Smooth muscle cell (in vitro differentiated cells): ENCODE measurements around the gene TRAF6. TPM values are rescaled to one million over a fixed set of nuclear protein-coding genes. Genes with fewer than 3 reads are reported as not detected.

Source experiments
- DNase-seq: peaks from one replicate; lab custom pipeline; 2025; ENCODE audit not compliant: unreplicated experiment; lab: John Stamatoyannopoulos, UW
- H2AFZ ChIP-seq: fragments of 200-600 bp; sonication (generic); 2 replicates; pipeline ENCODE4 v1.6.0; 2016; ENCODE audit warnings: antibody characterized with exemption, low read depth, mild to moderate bottlenecking
- H3F3A ChIP-seq: fragments of 200-600 bp; sonication (generic); 2 replicates; pipeline ENCODE4 v1.6.0; 2017; ENCODE audit warnings: antibody characterized with exemption, low read depth
- H3K27ac ChIP-seq: fragments of 200-600 bp; sonication (generic); 2 replicates; pipeline ENCODE4 v1.5.1; 2016; ENCODE audit warnings: low read depth, mild to moderate bottlenecking
- H3K27me3 ChIP-seq: fragments of 200-600 bp; sonication (generic); 2 replicates; pipeline ENCODE4 v1.6.1; 2016; ENCODE audit warnings: low read depth, mild to moderate bottlenecking
- H3K36me3 ChIP-seq: fragments of 200-600 bp; sonication (generic); 2 replicates; pipeline ENCODE4 v1.5.1; 2016; ENCODE audit warnings: low read depth
- H3K4me1 ChIP-seq: fragments of 200-600 bp; sonication (generic); 2 replicates; pipeline ENCODE4 v1.5.1; 2016; ENCODE audit warnings: low read depth
- H3K4me2 ChIP-seq: fragments of 200-600 bp; sonication (generic); 2 replicates; pipeline ENCODE4 v1.6.0; 2016; ENCODE audit warnings: mild to moderate bottlenecking
- H3K4me3 ChIP-seq: fragments of 200-600 bp; sonication (generic); 2 replicates; pipeline ENCODE4 v1.5.1; 2016; ENCODE audit warnings: mild to moderate bottlenecking
- H3K79me2 ChIP-seq: fragments of 200-600 bp; sonication (generic); 2 replicates; pipeline ENCODE4 v1.6.0; 2016; ENCODE audit warnings: low read depth, mild to moderate bottlenecking
- H3K9ac ChIP-seq: fragments of 200-600 bp; sonication (generic); 2 replicates; pipeline ENCODE4 v1.6.0; 2016; ENCODE audit warnings: low read depth
- H3K9me3 ChIP-seq: fragments of 200-600 bp; sonication (generic); replicated peaks from 2 replicates; pipeline ENCODE4 v1.5.1; 2016; ENCODE audit warnings: low read depth
- H4K20me1 ChIP-seq: fragments of 200-600 bp; sonication (generic); 2 replicates; pipeline ENCODE4 v1.6.0; 2016; ENCODE audit warnings: low read depth
- WGBS: methylation state at CpG from one replicate; pipeline ENCODE4 v1.1.7; 2016; ENCODE audit warnings: low lambda C conversion rate; 5-methylcytosine and 5-hydroxymethylcytosine counted together
- polyA plus RNA-seq: library from polyadenylated mRNA; unstranded; fragments of >200 nt; fragmentation: Nextera tagmentation; extraction: Ambion mirVana; gene quantifications from 2 replicates; pipeline ENCODE4 v1.2.1, GENCODE V29; 2016
- small RNA-seq: library from RNA; depleted of rRNA; stranded (forward); fragments of <200 nt; gene quantifications from one replicate; pipeline ENCODE3, GENCODE V24; 2014
- total RNA-seq: library from RNA; depleted of rRNA; stranded (reverse); fragments of >200 nt; gene quantifications from 2 replicates; pipeline ENCODE4 v1.2.3, GENCODE V29; 2014
- TF ChIP-seq, protein P1 (sequence below): fragments of 200-600 bp; sonication (generic); IDR thresholded peaks from 2 replicates; pipeline ENCODE4 v1.5.1; 2017; ENCODE audit warnings: borderline replicate concordance, mild to moderate bottlenecking, antibody characterized with exemption; ENCODE audit not compliant: insufficient read depth, poor library complexity, severe bottlenecking

The TRAF6 gene
- total and polyA plus RNA-seq, 2 experiments from 2014 or later: 9.9 to 18.9 TPM

DNA sequence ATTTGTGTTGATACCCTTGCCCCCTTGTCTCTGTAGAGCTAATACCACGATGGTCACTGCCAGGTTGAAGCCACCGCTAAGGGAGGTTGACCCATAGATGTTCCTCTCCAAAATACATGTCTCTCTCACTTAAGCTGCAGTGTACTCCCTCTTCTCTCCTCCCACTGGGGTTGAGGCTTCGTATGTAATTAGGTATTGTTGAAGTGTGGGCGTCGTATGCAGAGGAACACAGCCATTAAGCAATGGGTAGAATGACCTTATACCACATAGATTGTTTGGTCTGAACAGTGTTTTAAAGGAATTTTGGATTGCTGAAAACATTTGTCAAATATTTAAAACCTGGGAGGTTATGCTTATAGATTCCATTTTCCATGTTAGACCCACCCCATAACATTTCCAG lies 71.9 kb downstream of the TRAF6 start:
- Histone ChIP-seq H3K4me2 (no peak overlapping the region), H3K36me3 (peaks cover 3% of the 10 kb centered on the region), H3K9ac (no peak overlapping the region), H3K27me3 (no peaks in the 10 kb centered on the region), H3K4me1 (no peaks in the 10 kb centered on the region), H3K27ac (no peak overlapping the region), H4K20me1 (no peaks in the 10 kb centered on the region), H3K79me2 (no peaks in the 10 kb centered on the region), H3F3A (no peaks in the 10 kb centered on the region), H2AFZ (no peak overlapping the region), H3K9me3 (no peaks in the 10 kb centered on the region), H3K4me3 (no peak overlapping the region)
- TF ChIP-seq, protein P1, sequence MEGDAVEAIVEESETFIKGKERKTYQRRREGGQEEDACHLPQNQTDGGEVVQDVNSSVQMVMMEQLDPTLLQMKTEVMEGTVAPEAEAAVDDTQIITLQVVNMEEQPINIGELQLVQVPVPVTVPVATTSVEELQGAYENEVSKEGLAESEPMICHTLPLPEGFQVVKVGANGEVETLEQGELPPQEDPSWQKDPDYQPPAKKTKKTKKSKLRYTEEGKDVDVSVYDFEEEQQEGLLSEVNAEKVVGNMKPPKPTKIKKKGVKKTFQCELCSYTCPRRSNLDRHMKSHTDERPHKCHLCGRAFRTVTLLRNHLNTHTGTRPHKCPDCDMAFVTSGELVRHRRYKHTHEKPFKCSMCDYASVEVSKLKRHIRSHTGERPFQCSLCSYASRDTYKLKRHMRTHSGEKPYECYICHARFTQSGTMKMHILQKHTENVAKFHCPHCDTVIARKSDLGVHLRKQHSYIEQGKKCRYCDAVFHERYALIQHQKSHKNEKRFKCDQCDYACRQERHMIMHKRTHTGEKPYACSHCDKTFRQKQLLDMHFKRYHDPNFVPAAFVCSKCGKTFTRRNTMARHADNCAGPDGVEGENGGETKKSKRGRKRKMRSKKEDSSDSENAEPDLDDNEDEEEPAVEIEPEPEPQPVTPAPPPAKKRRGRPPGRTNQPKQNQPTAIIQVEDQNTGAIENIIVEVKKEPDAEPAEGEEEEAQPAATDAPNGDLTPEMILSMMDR: no peak
- WGBS: 98% methylated on average over 5 of the region's 5 CpGs
- no peak for DNase-seq

DNA sequence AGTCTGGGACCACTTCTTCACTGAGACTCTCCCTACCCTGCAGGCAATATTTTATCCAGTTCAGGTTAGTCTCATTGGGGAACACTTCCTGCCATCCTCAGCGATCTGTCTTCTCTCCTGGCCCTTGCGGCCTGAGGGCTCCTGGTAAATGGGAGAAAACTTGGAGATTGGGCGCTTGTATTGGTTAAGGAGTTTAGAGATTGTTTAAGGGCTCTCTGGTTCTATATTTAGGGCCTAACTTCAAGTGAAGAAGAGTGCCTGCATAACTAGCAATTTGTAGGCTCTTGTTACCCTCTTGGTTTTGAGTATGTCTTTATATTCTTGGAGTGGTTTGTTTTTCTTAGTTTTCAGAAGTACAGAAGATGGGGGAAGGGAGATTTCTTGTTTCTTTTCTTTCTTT lies 72.7 kb downstream of the TRAF6 start:
- no peak overlapping the region for H3K9ac ChIP-seq
- no peak overlapping the region for H3K4me2 ChIP-seq
- H4K20me1 ChIP-seq: no peaks in the 10 kb centered on the region
- H3K4me1 ChIP-seq: peaks cover under 1% of the 10 kb centered on the region
- WGBS: 93% methylated on average over 3 of the region's 3 CpGs
- no peak for DNase-seq
- H3F3A ChIP-seq: peaks cover 3% of the 10 kb centered on the region
- H3K4me3 ChIP-seq: no peak overlapping the region
- no peaks in the 10 kb centered on the region for H3K27me3 ChIP-seq
- H3K9me3 ChIP-seq: no peaks in the 10 kb centered on the region
- no peaks in the 10 kb centered on the region for H3K79me2 ChIP-seq
- TF ChIP-seq, protein P1: no peak
- H3K36me3 ChIP-seq: no peaks in the 10 kb centered on the region
- H3K27ac ChIP-seq: no peak overlapping the region
- no peak overlapping the region for H2AFZ ChIP-seq

Small RNA genes within 50 kb of the gene (small RNA-seq; reads per million reads assigned to genes)
- 0.18 reads per million for gene AC061999.1

Other genes with a start within 250 kb of the TRAF6 start
- gene COMMD9, start 220.8 kb downstream of the TRAF6 start, total RNA-seq: 35.9 and 39.4 TPM in 2 replicates
- gene COMMD9, start 220.8 kb downstream of the TRAF6 start, polyA plus RNA-seq: 83.0 and 89.1 TPM in 2 replicates
- gene PRR5L, start 214.0 kb downstream of the TRAF6 start, total RNA-seq: 33.8 and 41.4 TPM in 2 replicates
- gene PRR5L, start 214.0 kb downstream of the TRAF6 start, polyA plus RNA-seq: 16.1 and 21.4 TPM in 2 replicates
- gene RAG1, start 57.7 kb upstream of the TRAF6 start, total RNA-seq: 2.7 and 3.7 TPM in 2 replicates
- gene RAG1, start 57.7 kb upstream of the TRAF6 start, polyA plus RNA-seq: 0.86 and 1.7 TPM in 2 replicates
- gene IFTAP, start 84.2 kb upstream of the TRAF6 start, total RNA-seq: 17.8 and 41.8 TPM in 2 replicates
- gene IFTAP, start 84.2 kb upstream of the TRAF6 start, polyA plus RNA-seq: 24.7 and 33.1 TPM in 2 replicates
- gene RAG2, start 88.0 kb upstream of the TRAF6 start, total RNA-seq: not detected in 2 replicates
- gene RAG2, start 88.0 kb upstream of the TRAF6 start, polyA plus RNA-seq: not detected in 2 replicates